Fibroblast of lung (primary cell): ENCODE data around the gene BCL3.
"Not testable (repeated sequence)": the region's sequence is repeated elsewhere in the genome, so short reads cannot be mapped to it uniquely, and the experiment has no call there.

ENCODE experiments used
- EZH2 ChIP-seq: IDR thresholded peaks from 2 replicates; pipeline ENCODE4 v1.5.1; 2012; ENCODE audit warnings: low read length, control low read depth, mild to moderate bottlenecking; ENCODE audit errors: missing control alignments
- TF ChIP-seq, protein P1 (sequence below), 2 donors: IDR thresholded peaks in 1 of 2; conservative IDR thresholded peaks in 1 of 2; 1 replicate in 1 of 2; 2 replicates in 1 of 2; pipeline ENCODE4 v1.5.1; 2011 to 2012; ENCODE audit warnings: low read length in 2 of 2, control low read depth in 1 of 2, inconsistent platforms in 1 of 2, low read depth in 1 of 2, mild to moderate bottlenecking in 1 of 2

DNA sequence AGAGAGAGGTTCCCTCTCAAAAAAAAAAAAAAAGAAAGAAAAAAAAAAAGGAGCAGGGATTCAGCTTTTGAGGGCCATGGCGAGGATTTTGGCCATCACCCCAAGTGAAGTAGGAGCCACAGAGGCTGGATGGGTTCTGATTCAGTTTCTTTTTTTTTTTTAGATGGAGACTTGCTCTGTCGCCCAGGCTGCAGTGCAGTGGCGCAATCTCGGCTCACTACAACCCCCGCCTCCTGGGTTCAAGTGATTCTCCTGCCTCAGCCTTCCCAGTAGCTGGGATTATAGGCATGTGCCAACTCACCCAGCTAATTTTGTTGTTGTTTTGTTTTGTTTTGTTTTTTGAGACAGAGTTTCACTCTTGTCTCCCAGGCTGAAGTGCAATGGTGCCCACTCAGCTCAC is 27.1 kb upstream of the BCL3 start:
- TF ChIP-seq, protein P1, sequence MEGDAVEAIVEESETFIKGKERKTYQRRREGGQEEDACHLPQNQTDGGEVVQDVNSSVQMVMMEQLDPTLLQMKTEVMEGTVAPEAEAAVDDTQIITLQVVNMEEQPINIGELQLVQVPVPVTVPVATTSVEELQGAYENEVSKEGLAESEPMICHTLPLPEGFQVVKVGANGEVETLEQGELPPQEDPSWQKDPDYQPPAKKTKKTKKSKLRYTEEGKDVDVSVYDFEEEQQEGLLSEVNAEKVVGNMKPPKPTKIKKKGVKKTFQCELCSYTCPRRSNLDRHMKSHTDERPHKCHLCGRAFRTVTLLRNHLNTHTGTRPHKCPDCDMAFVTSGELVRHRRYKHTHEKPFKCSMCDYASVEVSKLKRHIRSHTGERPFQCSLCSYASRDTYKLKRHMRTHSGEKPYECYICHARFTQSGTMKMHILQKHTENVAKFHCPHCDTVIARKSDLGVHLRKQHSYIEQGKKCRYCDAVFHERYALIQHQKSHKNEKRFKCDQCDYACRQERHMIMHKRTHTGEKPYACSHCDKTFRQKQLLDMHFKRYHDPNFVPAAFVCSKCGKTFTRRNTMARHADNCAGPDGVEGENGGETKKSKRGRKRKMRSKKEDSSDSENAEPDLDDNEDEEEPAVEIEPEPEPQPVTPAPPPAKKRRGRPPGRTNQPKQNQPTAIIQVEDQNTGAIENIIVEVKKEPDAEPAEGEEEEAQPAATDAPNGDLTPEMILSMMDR (conservative IDR thresholded peaks at IDR 0.05 in 1 of 2, IDR thresholded peaks at IDR 0.05 in 1 of 2; ENCODE audit: low read depth in 1 of 2, low read length in 2 of 2), result not testable (repeated sequence)
- not testable (repeated sequence) for TF ChIP-seq EZH2
